NOMO-1 treated with DMSO at 0.1 percent for 48 hours (cell line): ENCODE data around the gene HOMER2.

ENCODE experiments used
- DNase-seq: peaks from one replicate; lab custom pipeline; 2025; ENCODE audit not compliant: unreplicated experiment; lab: John Stamatoyannopoulos, UW

Gene HOMER2

DNA sequence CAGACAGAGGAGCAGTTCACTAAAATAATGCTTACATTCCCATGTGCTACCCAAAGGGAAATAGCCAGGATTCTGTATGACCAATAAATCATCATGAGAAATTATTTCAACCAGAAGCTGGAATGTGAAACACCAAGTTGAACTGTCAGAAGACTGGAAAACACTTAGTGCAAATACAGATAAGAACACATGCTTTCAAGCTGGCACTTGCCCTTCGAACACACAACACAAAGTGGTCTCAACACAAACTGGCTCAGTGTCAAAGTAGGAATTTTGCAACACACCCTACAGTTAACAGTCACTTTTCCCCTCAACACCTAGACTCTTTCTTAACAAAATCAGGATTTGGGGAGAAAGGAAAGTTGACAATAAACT, 148.0 kb downstream of the HOMER2 start:
- DNase-seq = no peak

DNA sequence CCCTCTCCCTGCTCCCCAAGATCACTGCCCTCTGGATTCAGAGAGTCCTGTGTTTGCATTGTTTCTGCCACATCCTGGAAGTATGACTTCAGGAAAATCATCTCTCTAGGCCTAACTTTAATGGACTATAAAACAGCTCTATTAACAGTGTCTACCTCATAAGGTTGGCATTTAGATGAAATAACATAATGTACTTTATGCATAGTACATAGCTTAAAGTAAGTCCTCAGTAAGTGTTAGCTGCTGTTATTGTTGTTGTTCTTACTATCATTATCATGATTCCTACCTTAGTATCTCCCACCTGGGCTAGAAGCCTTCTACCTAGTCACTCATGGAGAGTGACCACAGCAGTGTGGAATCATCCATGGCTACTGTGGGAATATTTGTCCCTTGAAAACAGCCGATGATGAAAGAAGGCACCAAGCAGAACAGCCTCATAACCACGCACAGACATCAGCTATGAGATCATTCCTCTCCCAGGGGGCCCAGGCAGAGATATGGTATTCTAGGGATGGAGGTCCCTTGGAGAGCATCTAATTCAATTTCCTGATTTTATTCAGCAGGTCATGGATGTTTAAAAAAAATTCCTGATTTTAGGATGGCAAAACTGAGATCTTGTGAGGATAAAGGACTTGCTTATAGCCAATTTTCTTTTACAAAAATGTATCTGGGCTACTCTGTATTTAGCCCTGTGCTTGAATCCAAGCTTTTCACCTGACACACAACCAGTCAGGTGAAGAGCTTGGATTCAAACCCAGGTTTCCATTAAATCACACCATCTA, 148.5 kb downstream of the HOMER2 start:
- DNase-seq = no peak

GRCh38 chr15:82802497-82802896, 150.0 kb downstream of the HOMER2 start:
- DNase-seq = peak; percentile 3

GRCh38 chr15:82799183-82799841, 153.2 kb downstream of the HOMER2 start:
- DNase-seq = no peak
